ENCODE results near the gene APBA2.

APBA2 gene

DNA sequence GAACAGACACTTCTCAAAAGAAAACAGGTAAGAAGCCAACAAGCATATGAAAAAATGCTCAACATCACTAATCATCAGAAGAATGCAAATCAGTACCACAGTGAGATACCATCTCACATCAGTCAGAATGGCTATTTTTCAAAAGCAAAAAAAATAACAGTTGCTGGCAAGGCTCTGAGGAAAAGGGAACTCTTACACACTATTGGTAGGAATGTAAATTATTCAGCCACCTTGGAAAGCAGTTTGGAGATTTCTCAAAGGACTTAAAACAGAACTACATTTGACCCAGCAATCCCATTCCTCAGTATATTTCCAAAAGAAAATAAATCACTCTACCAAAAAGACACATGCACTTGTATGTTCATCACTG lies 95.6 kb downstream of the APBA2 start:
- peaks cover 31 to 37% of the 10 kb centered on the region in 2 donors for H3K4me1 ChIP-seq (ENCODE audit: control insufficient read depth in 2 of 2, insufficient read depth in 1 of 2, low read depth in 1 of 2, low read length in 2 of 2)
- H3K4me2 ChIP-seq (ENCODE audit: insufficient read depth, low read length, poor library complexity, severe bottlenecking), result no peak overlapping the region
- H3K27ac ChIP-seq (replicated peaks; ENCODE audit: low read length), result no peak overlapping the region
- H3K9me3 ChIP-seq (replicated peaks in 1 of 2; ENCODE audit: control insufficient read depth in 2 of 2, insufficient read depth in 1 of 2, low read depth in 1 of 2, low read length in 2 of 2), result no peaks in the 10 kb centered on the region
- no peaks in the 10 kb centered on the region for H3K79me1 ChIP-seq (ENCODE audit: low read depth, low read length)
- no peak overlapping the region for H2BK12ac ChIP-seq (ENCODE audit: low read length)
- peaks cover 0 to 2% of the 10 kb centered on the region in 2 donors for H3K36me3 ChIP-seq (replicated peaks in 1 of 2; ENCODE audit: control insufficient read depth in 2 of 2, insufficient read depth in 2 of 2, low read length in 2 of 2)
- H3K27me3 ChIP-seq (ENCODE audit: control insufficient read depth in 3 of 3, insufficient read depth in 3 of 3, low read depth in 1 of 3, low read length in 3 of 3), result no peaks in the 10 kb centered on the region
- H4K8ac ChIP-seq (ENCODE audit: low read depth, low read length), result no peak overlapping the region
- H2AK5ac ChIP-seq (ENCODE audit: low read depth, low read length), result no peak overlapping the region
- H2AFZ ChIP-seq (ENCODE audit: low read length), result no peak overlapping the region
- H3K14ac ChIP-seq (ENCODE audit: low read length), result no peak overlapping the region
- no peak overlapping the region for H2BK5ac ChIP-seq (ENCODE audit: low read length)
- no peak overlapping the region for H2BK15ac ChIP-seq (ENCODE audit: low read length)
- DNase-seq (ENCODE audit: low spot score), result no peak
- H3K23ac ChIP-seq (ENCODE audit: low read depth, low read length, poor library complexity), result no peak overlapping the region
- no peak overlapping the region for H3K4ac ChIP-seq (ENCODE audit: low read length)
- H3K9ac ChIP-seq (ENCODE audit: low read depth, low read length, poor library complexity), result no peak overlapping the region
- no peak overlapping the region for H4K91ac ChIP-seq (ENCODE audit: low read depth, low read length, poor library complexity)
- H3K4me3 ChIP-seq (ENCODE audit: low read length in 2 of 2), result no peak overlapping the region
- H2BK120ac ChIP-seq (ENCODE audit: low read depth, low read length), result no peak overlapping the region
- H3K18ac ChIP-seq (ENCODE audit: low read length), result no peak overlapping the region

DNA sequence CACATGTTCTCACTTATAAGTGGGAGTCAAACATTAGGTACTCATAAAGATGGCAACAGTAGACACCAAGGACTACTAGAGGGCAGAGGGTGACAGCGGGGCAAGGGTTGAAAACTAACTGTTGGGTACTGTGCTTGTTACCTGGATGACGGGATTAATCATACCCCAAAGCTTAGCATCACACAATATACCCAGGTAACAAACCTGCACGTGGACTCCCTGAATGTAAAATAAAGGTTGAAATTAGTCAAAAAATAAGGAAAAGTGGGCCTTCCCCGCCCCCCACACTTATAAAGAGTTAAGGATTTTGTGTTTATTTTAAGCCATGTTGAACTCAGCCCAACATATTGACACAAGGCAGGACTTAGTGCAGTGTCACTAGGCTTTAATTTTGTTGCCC lies 96.1 kb downstream of the APBA2 start:
- no peak overlapping the region for H3K4ac ChIP-seq (ENCODE audit: low read length)
- no peaks in the 10 kb centered on the region for H3K79me1 ChIP-seq (ENCODE audit: low read depth, low read length)
- no CpG with 5 or more reads among the region's 4 CpGs for WGBS, 2 donors (ENCODE audit: extremely low coverage in 2 of 2, insufficient read length in 2 of 2, insufficient replicate concordance in 1 of 2)
- H3K23ac ChIP-seq (ENCODE audit: low read depth, low read length, poor library complexity), result no peak overlapping the region
- H3K18ac ChIP-seq (ENCODE audit: low read length), result no peak overlapping the region
- H3K36me3 ChIP-seq (replicated peaks in 1 of 2; ENCODE audit: control insufficient read depth in 2 of 2, insufficient read depth in 2 of 2, low read length in 2 of 2), result peaks cover 0 to 2% of the 10 kb centered on the region in 2 donors
- H2BK12ac ChIP-seq (ENCODE audit: low read length), result no peak overlapping the region
- H3K9ac ChIP-seq (ENCODE audit: low read depth, low read length, poor library complexity), result no peak overlapping the region
- H2BK120ac ChIP-seq (ENCODE audit: low read depth, low read length), result no peak overlapping the region
- no peak overlapping the region for H3K4me2 ChIP-seq (ENCODE audit: insufficient read depth, low read length, poor library complexity, severe bottlenecking)
- H4K91ac ChIP-seq (ENCODE audit: low read depth, low read length, poor library complexity), result no peak overlapping the region
- H2AK5ac ChIP-seq (ENCODE audit: low read depth, low read length), result no peak overlapping the region
- no peaks in the 10 kb centered on the region for H3K9me3 ChIP-seq (replicated peaks in 1 of 2; ENCODE audit: control insufficient read depth in 2 of 2, insufficient read depth in 1 of 2, low read depth in 1 of 2, low read length in 2 of 2)
- no peak for DNase-seq (ENCODE audit: low spot score)
- H4K8ac ChIP-seq (ENCODE audit: low read depth, low read length), result no peak overlapping the region
- no peak overlapping the region for H3K4me3 ChIP-seq (ENCODE audit: low read length in 2 of 2)
- H3K27ac ChIP-seq (replicated peaks; ENCODE audit: low read length), result no peak overlapping the region
- H2BK5ac ChIP-seq (ENCODE audit: low read length), result no peak overlapping the region
- H3K27me3 ChIP-seq (ENCODE audit: control insufficient read depth in 3 of 3, insufficient read depth in 3 of 3, low read depth in 1 of 3, low read length in 3 of 3), result no peaks in the 10 kb centered on the region
- H3K4me1 ChIP-seq (ENCODE audit: control insufficient read depth in 2 of 2, insufficient read depth in 1 of 2, low read depth in 1 of 2, low read length in 2 of 2), result peaks cover 31 to 37% of the 10 kb centered on the region in 2 donors
- H2BK15ac ChIP-seq (ENCODE audit: low read length), result no peak overlapping the region
- H2AFZ ChIP-seq (ENCODE audit: low read length), result no peak overlapping the region
- H3K14ac ChIP-seq (ENCODE audit: low read length), result no peak overlapping the region

DNA sequence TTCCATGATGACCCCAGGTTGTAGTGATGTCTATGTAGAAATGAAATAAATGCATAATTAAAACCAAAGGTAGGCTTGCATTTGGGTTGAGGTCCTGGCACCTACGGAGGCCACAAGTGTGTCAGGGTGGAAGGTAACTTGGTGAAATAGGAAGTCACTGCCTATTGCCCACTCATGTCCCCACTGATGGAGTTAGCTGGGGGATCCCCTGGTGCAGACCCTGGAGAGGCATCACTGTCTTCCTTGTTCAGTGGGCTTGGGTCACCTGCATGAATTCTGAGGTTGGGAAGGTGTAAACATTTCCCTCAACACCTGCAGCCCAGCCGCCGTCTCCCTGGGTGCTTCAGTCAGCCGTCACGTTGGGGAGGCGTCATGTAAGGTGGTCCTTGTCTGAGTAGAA lies 97.1 kb downstream of the APBA2 start:
- H2AFZ ChIP-seq (ENCODE audit: low read length), result no peak overlapping the region
- H3K4me1 ChIP-seq (ENCODE audit: control insufficient read depth in 2 of 2, insufficient read depth in 1 of 2, low read depth in 1 of 2, low read length in 2 of 2), result peaks cover 29 to 31% of the 10 kb centered on the region in 2 donors
- no peak overlapping the region for H3K4me3 ChIP-seq (ENCODE audit: low read length in 2 of 2)
- no peak overlapping the region for H2AK5ac ChIP-seq (ENCODE audit: low read depth, low read length)
- no peak overlapping the region for H4K91ac ChIP-seq (ENCODE audit: low read depth, low read length, poor library complexity)
- H3K18ac ChIP-seq (ENCODE audit: low read length), result no peak overlapping the region
- H3K36me3 ChIP-seq (replicated peaks in 1 of 2; ENCODE audit: control insufficient read depth in 2 of 2, insufficient read depth in 2 of 2, low read length in 2 of 2), result peaks cover 0 to 2% of the 10 kb centered on the region in 2 donors
- no peak overlapping the region for H3K14ac ChIP-seq (ENCODE audit: low read length)
- H3K9me3 ChIP-seq (replicated peaks in 1 of 2; ENCODE audit: control insufficient read depth in 2 of 2, insufficient read depth in 1 of 2, low read depth in 1 of 2, low read length in 2 of 2), result peaks cover 0 to 2% of the 10 kb centered on the region in 2 donors
- H3K9ac ChIP-seq (ENCODE audit: low read depth, low read length, poor library complexity), result no peak overlapping the region
- H4K8ac ChIP-seq (ENCODE audit: low read depth, low read length), result no peak overlapping the region
- H2BK12ac ChIP-seq (ENCODE audit: low read length), result no peak overlapping the region
- no peak overlapping the region for H2BK5ac ChIP-seq (ENCODE audit: low read length)
- no peak overlapping the region for H2BK120ac ChIP-seq (ENCODE audit: low read depth, low read length)
- no peak overlapping the region for H2BK15ac ChIP-seq (ENCODE audit: low read length)
- H3K27me3 ChIP-seq (ENCODE audit: control insufficient read depth in 3 of 3, insufficient read depth in 3 of 3, low read depth in 1 of 3, low read length in 3 of 3), result no peaks in the 10 kb centered on the region
- no peak overlapping the region for H3K4me2 ChIP-seq (ENCODE audit: insufficient read depth, low read length, poor library complexity, severe bottlenecking)
- no peak overlapping the region for H3K27ac ChIP-seq (replicated peaks; ENCODE audit: low read length)
- H3K79me1 ChIP-seq (ENCODE audit: low read depth, low read length), result no peaks in the 10 kb centered on the region
- no peak overlapping the region for H3K4ac ChIP-seq (ENCODE audit: low read length)
- no peak overlapping the region for H3K23ac ChIP-seq (ENCODE audit: low read depth, low read length, poor library complexity)
- no peak for DNase-seq (ENCODE audit: low spot score)
- whole genome bisulfite sequencing, 2 donors (ENCODE audit: extremely low coverage in 2 of 2, insufficient read length in 2 of 2, insufficient replicate concordance in 1 of 2), result no CpG with 5 or more reads among the region's 6 CpGs

DNA sequence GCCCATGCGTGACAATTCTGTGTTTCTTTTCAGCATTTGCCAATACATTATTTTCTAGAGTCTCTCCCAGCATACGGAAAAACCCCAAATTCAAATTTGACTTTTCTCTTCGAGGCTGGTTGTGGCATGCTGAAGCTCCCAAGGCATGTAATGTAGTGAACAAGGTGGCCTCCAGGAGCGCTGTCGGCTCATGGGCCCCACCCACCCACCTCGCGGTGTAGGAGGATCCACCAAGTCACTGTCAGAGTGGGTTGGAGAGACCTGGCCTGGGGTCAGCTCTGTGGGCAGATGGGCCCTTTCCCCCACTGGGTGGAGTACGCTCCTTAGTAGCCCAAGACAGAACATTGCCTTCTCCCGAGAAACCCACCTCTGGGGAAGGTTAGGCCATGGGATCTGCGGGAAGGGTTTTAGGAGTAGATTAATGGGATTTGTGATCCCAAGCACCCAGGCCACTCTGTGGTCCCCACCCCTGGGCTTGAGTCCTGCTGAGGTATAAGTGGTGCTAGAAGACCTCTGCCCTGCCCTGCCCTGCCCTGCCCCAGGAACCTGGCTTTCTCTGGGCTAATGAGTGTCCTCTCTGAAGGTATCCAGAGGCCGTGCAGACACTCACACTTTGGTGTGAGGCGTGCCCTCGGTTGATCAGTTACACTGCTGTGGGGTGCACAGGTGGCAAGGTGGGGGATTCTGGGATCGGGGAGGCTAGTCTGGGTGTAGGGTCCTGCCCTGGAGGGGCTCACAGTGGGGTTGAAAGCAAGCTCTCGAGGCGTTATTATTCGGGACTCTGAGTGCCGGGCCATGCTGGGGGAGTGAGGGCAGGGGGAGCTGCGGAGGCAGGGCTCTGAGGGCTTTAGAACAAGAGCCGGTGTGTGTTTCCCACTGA lies 97.9 kb downstream of the APBA2 start:
- Histone ChIP-seq H4K8ac (ENCODE audit: low read depth, low read length) (no peak overlapping the region), H3K27ac (replicated peaks; ENCODE audit: low read length) (no peak overlapping the region), H3K9me3 (replicated peaks in 1 of 2; ENCODE audit: control insufficient read depth in 2 of 2, insufficient read depth in 1 of 2, low read depth in 1 of 2, low read length in 2 of 2) (peaks cover 0 to 2% of the 10 kb centered on the region in 2 donors), H3K4me3 (ENCODE audit: low read length in 2 of 2) (no peak overlapping the region), H2BK15ac (ENCODE audit: low read length) (no peak overlapping the region), H3K36me3 (replicated peaks in 1 of 2; ENCODE audit: control insufficient read depth in 2 of 2, insufficient read depth in 2 of 2, low read length in 2 of 2) (peaks cover 0 to 2% of the 10 kb centered on the region in 2 donors), H3K23ac (ENCODE audit: low read depth, low read length, poor library complexity) (no peak overlapping the region), H3K4me2 (ENCODE audit: insufficient read depth, low read length, poor library complexity, severe bottlenecking) (no peak overlapping the region), H3K79me1 (ENCODE audit: low read depth, low read length) (no peaks in the 10 kb centered on the region), H2AK5ac (ENCODE audit: low read depth, low read length) (no peak overlapping the region), H2BK12ac (ENCODE audit: low read length) (no peak overlapping the region), H3K18ac (ENCODE audit: low read length) (peak overlapping the region; percentile 77), H2AFZ (ENCODE audit: low read length) (no peak overlapping the region), H3K27me3 (ENCODE audit: control insufficient read depth in 3 of 3, insufficient read depth in 3 of 3, low read depth in 1 of 3, low read length in 3 of 3) (no peaks in the 10 kb centered on the region), H4K91ac (ENCODE audit: low read depth, low read length, poor library complexity) (no peak overlapping the region), H3K4me1 (ENCODE audit: control insufficient read depth in 2 of 2, insufficient read depth in 1 of 2, low read depth in 1 of 2, low read length in 2 of 2) (peaks cover 22 to 29% of the 10 kb centered on the region in 2 donors), H3K9ac (ENCODE audit: low read depth, low read length, poor library complexity) (no peak overlapping the region), H2BK5ac (ENCODE audit: low read length) (no peak overlapping the region), H3K4ac (ENCODE audit: low read length) (no peak overlapping the region), H3K14ac (ENCODE audit: low read length) (no peak overlapping the region), H2BK120ac (ENCODE audit: low read depth, low read length) (no peak overlapping the region)
- no CpG with 5 or more reads among the region's 20 CpGs for WGBS, 2 donors (ENCODE audit: extremely low coverage in 2 of 2, insufficient read length in 2 of 2, insufficient replicate concordance in 1 of 2)
- no peak for DNase-seq (ENCODE audit: low spot score)
